ENCODE data around the gene ZMIZ2.
"Not testable (repeated sequence)": the region's sequence is repeated elsewhere in the genome, so short reads cannot be mapped to it uniquely, and the experiment has no call there.

ZMIZ2 gene

DNA sequence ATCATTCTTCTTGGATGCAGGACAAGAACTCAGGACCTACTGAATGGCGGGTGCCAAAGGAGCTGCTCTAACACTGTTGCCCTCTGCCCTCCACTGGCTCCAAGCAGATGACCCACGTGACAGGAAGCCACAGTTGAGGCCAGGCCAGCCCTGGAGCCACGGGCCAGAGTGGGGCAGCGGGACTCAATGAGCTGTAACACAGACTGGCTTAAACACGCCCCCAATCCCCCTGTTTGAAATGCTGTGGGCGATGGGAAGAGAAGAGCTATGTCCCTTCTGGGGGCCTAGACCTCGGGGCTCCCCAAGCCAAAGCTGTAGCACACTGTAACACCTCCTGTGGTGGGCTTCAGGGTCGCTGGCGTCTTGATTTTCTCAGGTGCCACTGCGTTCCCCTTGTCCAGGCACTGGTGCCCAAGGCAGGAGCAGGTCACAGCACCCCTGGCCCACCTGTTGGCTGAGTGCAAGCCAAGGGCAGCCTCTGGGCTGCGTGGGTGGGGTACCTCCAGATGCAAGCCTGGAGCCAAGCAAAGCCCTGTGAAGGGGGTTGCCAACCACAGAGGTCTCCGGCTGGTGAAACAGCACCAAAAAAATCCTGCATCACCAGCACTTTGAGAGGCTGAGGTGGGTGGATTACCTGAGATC lies 18.6 kb upstream of the ZMIZ2 start:
- no peak for DNase-seq (ENCODE audit: low read depth)

GRCh38 chr7:44732971-44733370 lies 15.7 kb upstream of the ZMIZ2 start:
- not testable (repeated sequence) for DNase-seq (ENCODE audit: low read depth)

DNA sequence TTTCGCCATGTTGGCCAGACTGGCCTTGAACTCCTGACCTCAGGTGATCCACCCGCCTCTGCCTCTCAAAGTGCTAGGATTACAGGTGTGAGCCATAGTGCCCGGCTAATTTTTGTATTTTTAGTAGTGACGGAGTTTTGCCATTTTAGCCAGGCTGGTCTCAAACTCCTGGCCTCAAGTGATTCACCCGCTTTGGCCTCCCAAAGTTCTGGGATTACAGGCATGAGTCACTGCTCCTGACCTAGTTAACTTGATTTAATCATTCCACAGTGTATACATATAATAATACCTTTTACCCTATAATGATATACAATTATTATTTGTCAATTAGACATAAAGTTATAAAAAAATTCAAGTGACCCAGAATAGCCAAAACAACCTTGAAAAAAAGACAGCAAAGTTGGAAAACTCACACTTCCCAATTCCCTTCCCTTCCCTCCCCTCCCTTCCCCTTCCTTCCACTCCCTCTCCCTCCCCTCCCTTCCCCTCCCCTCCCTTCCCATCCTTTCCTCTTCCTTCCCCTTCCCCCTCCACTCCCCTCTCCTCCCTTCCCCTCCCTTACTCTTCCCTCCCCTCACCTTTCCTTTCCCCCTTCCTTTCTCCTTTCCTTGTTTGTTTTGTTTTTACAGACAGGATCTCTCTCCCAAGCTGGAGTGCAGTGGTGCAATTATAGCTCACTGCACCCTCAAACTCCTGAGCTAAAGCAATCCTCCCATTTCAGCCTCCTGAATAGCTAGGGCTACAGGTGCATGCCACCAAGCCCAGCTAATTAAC lies 14.8 kb upstream of the ZMIZ2 start:
- DNase-seq (ENCODE audit: low read depth) = peak; percentile 87

DNA sequence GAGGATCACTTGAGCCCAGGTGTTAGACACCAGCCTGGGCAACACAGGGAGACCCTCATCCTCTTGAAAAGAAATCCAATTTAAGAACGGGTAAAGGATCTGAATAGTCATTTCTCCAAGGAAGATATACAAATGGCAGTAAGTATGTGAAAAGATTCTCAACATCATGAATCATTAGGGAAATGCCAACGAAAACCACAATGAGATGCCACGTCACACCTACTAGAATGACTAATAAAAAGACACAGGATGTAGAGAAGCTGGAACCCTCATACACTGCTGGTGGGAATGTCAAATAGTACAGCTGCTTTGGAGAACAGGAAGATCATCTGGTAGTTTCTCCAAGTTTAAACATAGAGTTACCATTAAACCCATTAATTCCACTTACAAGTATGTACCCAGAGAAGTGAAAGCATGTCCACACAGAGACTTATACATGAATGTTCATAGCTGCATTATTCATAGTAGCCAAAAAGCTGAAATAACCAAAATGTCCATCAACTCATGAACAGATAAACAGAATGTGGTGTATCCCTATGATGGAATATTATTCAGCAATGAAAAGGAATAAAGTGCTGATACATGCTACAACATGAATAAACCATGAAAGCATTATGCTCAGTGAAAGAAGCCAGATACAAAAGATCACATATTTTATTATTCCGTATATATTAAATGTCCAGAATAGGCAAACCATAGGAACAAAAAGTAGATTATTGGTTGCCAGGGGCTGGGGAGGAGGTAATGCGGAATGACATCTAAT lies 13.1 kb upstream of the ZMIZ2 start:
- DNase-seq (ENCODE audit: low read depth) = peak; percentile 99

- no peak for DNase-seq (ENCODE audit: low read depth)
Observed at GRCh38 chr7:44736896-44737295, 11.8 kb upstream of the ZMIZ2 start.

DNA sequence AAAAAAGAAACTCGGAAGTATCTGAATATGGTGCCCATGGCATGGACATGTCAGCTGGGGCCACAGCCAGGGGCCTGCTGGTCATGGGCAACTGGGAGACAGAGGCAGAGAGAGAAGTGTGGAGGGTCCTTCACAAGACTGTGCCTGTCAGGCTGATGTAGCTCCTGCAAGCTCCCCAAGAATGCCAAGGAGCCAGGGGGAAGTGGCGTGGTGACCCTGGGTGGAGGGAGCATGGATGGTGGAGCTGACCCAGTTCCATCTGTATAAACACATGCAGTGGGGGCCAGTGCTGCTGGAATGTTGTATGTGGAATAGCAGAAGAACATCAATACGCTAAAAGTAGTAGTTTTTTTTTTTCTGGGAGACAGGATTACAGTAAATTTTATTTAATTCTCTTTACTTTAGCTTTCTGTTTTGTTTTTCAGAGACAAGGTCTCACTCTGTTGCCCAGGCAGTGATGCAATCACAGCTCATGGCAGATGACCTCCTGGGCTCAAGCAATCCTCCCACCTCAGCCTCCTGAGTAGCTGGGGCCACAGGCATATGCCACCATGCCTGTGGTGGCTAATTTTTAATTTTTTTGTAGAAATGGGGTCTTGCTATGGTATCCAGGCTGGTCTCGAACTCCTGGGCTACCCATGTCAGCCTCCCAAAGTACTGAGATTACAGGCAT lies 10.5 kb upstream of the ZMIZ2 start:
- peak; percentile 37 for DNase-seq (ENCODE audit: low read depth)

DNA sequence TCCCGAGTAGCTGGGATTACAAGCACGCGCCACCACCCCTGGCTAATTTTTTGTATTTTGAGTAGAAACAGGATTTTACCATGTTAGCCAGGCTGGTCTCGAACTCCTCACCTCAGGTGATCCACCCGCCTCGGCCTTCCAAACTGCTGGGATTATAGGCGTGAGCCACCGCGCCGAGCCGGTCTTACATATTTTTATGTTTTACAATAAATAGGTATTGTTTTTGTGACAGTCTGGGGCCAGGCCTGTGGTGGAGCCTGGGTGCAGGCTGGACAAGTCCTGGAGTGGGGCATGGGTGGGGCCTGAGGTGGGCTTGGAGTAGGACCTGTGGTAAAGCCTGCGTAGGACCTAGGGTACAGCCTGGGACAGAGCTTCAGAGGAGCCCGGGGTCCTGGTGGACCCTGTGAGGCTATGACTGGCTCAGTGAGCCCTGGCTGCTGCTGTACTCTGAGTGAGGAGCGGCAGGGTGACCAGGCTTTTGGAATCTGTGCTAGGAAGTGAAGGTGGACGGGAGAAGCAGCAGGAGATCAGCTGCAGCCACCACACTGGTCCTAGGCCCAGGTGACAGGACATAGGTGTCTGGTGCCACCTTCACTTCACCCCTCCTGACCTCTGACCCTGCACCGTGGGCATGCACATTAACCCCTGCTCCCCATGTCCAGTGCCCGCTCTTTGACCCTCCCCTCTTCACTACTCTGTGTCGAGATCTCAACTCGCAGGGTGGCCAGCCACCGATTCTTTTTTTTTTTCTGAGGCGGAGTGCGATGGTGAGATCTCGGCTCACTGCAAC lies 9.6 kb upstream of the ZMIZ2 start:
- no peak for DNase-seq (ENCODE audit: low read depth)

DNA sequence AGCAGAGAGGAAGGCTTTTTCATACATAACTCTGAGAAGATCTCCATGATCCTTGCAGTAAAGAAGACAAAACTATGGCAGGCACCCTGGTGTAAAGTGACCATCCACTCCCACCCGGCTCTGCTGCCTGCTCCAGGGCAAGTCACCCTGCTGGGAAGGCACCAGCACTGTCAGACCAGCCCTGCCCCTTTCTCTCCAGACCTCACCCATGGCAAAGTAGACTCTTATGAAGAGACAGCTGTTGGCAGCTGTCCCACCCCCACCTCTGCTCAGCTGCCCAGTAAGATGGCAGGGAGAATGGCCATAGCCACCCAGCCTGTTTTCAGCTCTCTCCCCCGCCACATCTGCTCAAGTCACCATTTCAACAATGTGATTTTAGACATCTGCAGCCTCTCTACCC lies 8.6 kb upstream of the ZMIZ2 start:
- DNase-seq (ENCODE audit: low read depth) = no peak

DNA sequence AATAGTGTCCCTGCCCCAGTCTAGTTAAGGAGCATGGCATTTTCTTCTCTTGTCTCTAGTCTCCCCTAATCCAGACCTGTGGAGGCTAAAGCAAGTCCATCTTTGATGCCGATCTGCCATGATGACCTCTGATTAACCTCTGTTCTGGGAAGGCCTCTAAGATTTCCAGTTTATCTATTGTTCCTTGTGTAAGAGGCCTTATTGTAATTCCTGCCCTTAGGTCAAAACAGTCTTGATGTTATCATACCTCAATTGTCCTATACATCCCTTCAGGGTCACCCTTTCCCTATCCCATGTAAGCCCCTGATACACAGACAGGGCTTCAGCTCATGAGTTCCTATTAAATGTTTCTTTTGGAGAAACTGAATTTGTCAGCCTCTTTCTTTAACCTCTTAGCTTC lies 4.9 kb upstream of the ZMIZ2 start:
- no peak for DNase-seq (ENCODE audit: low read depth)

DNA sequence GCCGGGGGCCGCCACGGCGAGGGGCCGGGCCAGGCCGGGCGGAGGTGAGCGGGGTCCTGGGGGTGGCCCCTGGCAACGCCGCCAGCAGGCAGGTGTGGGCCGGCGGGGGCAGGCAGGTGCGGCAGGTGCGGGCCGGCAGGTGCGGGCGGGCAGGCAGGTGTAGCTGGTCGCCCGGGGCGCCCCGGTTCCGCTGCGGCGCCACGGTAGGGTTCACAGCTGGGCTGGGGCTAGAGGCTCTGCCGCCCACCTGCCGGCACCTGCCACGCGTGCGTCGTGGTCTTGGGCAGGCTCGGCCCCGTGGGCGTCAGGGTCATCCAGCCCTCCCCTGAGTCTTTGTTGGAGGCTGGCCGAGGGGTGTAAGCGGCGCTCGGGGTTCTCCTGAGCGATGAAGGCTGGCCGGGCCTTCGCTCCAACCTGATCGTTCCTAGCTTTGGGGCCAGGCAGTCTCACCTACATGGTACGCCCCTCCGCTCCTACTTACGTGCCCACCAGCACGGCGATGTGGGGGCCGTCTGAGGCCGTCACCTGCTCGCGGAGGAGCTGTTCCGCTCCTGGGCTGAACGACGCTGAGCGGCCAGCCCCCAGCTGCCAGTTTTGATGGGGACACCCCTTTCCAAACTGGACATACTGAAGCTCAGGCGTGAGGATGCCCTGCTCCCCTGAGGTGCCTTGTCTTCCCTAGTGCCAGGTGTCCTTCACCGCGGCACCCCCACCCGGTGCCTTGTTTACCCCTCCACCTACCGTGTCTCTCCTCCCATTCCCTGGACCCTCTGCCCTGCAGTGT lies 493 bp downstream of the ZMIZ2 start:
- DNase-seq (ENCODE audit: low read depth) = no peak

- DNase-seq (ENCODE audit: low read depth) = no peak
Observed at GRCh38 chr7:44749992-44750391, 1.3 kb downstream of the ZMIZ2 start.

DNA sequence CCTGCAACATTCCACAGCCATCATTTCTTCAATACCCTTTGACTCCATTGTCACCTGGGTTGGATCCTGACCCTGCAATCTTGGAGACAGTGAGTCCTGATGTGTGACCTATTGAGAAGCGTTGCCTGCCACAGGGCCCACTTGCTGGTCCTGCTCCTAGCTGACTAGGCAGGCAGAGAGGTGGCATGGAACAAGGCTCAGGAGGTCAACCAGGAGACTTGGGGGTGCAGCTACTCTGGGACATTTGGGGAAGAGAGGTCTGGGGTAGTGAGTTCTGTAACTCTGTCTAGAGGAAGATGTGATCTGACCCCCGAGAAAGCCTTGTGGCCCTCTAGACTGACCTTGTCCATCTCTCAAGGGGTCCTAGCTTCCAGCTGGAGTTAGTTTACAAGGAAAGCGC lies 1.8 kb downstream of the ZMIZ2 start:
- no peak for DNase-seq (ENCODE audit: low read depth)

GRCh38 chr7:44750921-44751571 lies 2.4 kb downstream of the ZMIZ2 start:
- no peak for DNase-seq (ENCODE audit: low read depth)

GRCh38 chr7:44752822-44753221 lies 4.2 kb downstream of the ZMIZ2 start:
- DNase-seq (ENCODE audit: low read depth) = no peak

DNA sequence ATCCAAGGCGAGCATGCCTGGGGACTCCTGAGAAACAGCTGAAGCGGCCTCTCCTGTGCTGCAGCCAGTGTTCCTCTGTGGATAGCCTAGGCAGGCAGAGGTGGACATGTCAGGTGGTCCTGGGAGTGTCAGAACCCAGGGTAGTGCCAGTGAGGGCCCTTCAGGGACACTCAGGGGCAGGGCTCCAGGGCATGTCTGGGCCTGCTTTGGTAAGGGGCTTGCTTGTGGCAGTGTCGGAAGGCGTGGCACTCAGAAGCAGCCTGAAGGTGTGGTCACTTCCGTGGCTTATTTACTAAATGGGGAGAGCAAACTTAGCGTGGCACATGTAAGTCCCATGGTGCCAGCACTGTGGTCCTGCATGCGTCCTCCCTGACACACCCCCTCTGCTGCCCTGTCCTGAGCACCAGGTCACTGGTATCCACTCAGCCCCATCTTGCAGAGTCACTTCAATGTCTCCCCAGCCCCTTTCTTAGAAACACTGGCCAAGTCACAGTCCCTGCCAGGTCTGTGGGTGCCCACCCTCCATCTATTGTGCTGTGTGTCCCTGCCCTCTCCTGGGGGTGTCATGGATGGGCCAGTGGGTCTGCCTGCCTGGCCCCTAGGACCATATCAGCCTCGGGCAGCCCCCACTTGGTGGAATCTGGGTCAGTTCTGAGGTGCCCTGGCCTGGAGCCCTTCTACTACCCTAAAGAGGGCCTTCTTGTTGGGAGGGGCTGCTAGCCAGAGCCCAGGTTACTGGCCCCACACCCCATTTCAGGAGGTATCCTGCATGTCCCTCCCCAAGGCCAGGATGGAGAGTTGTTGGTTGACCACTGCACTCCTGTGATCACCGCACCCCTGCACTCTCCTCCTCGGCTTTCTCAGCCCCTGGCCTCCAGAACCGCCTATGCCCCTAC lies 6.4 kb downstream of the ZMIZ2 start:
- no peak for DNase-seq (ENCODE audit: low read depth)

DNA sequence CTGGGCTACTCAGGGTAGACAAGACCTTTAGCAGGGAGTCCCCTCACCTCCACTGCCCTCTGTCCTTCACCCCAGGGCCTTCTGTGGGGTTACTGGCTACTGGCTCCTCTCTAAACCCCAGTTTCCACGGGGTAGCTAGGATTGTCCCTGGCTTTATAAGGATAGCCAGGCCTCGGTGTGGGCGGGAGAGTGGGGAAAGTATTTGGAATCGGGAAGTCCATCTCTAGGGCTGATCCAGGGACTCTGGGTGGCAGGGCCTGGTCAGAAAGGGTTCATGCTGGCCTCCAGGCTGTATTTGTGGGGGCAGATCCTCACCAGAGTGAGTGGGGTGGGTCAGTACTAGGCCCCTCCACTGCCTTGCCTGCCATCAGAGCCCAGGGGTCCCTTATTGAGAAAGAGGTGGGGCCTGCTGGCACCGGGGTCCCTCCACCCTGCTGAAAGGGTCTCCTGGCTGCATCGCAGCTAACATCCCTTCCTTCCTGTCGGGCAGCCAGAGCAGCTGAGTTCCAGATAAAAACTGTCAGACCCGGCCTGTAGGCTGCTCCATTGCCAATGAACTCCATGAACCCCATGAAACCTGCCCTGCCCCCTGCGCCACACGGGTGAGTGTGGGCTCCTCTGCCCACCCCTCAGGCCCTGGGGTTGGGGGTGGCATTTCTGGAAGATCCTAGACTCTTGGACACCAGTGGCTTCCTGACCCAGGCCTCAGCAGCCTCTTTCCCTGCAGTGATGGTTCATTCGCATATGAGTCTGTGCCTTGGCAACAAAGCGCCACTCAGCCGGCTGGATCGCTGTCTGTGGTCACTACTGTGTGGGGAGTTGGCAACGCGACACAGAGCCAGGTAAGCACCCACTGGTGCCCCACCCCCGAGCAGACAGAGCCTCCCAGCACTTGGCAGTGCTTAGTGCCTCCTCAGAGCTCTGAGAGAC lies 7.3 kb downstream of the ZMIZ2 start:
- no peak for DNase-seq (ENCODE audit: low read depth)

DNA sequence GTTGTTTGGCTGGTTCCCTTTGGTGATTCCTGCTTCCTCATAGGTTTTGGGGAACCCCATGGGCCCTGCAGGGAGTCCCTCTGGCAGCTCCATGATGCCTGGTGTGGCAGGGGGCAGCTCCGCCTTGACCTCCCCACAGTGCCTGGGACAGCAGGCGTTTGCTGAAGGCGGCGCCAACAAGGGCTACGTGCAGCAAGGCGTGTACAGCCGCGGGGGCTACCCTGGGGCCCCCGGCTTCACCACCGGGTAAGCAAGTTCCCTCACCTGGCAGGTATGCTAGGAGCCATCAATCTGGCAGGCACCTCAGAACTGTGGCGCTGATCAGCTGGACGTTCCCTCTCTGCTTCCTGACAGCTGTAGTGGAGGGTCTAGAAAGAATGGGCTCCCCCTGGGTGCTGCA lies 8.3 kb downstream of the ZMIZ2 start:
- DNase-seq (ENCODE audit: low read depth) = no peak

- no peak for DNase-seq (ENCODE audit: low read depth)
Observed at GRCh38 chr7:44757311-44757710, 8.7 kb downstream of the ZMIZ2 start.

Data from EH (cell line).